Effector memory CD4-positive, alpha-beta T cell (primary cell): Measurements from ENCODE around the gene P4HA2.

ENCODE experiments used
- DNase-seq, 3 donors: peaks; one replicate each; pipeline ENCODE4 v3.0.0-alpha.2; 2020
- H3K27ac ChIP-seq: 2 replicates; pipeline ENCODE4 v1.7.0; 2013; ENCODE audit warnings: mild to moderate bottlenecking, low read length, moderate library complexity; ENCODE audit not compliant: insufficient read depth, poor library complexity, severe bottlenecking
- H3K27me3 ChIP-seq: replicated peaks from 2 replicates; pipeline ENCODE4 v1.7.0; 2013; ENCODE audit warnings: mild to moderate bottlenecking, low read length; ENCODE audit not compliant: insufficient read depth, control insufficient read depth, poor library complexity, severe bottlenecking
- H3K36me3 ChIP-seq: 2 replicates; pipeline ENCODE4 v1.7.0; 2013; ENCODE audit warnings: mild to moderate bottlenecking, low read length, moderate library complexity; ENCODE audit not compliant: control insufficient read depth, insufficient read depth
- H3K4me1 ChIP-seq: 2 replicates; pipeline ENCODE4 v1.7.0; 2013; ENCODE audit warnings: low read length, mild to moderate bottlenecking; ENCODE audit not compliant: control insufficient read depth, insufficient read depth, poor library complexity, severe bottlenecking
- H3K4me3 ChIP-seq: 2 replicates; pipeline ENCODE4 v1.7.0; 2013; ENCODE audit warnings: low read length, low read depth, mild to moderate bottlenecking; ENCODE audit not compliant: insufficient read depth, poor library complexity, severe bottlenecking
- H3K9me3 ChIP-seq: 2 replicates; pipeline ENCODE4 v1.7.0; 2013; ENCODE audit warnings: mild to moderate bottlenecking, low read length, moderate library complexity; ENCODE audit not compliant: control insufficient read depth

The P4HA2 gene

DNA sequence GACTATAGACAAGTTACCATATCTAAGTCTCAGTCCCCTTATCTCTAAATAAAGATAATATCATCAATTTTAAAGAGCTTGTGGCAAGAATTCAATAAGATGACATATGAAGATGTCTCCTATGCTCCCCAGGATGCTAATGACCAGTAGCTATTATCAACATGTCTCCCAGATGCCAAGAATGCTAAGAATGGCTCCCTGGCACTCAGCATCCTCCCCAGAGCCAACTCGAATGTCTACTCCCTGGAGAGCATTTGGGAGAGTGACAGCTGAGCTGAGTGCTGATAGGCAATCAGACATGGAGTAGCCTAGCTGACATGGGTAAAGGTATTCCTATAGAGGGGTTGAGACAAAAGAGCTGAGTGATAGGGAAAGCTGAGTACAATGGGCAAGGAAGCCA lies 15.9 kb downstream of the P4HA2 start:
- no peak for DNase-seq
- Histone ChIP-seq H3K9me3 (no peaks in the 10 kb centered on the region), H3K36me3 (no peaks in the 10 kb centered on the region), H3K4me3 (no peak overlapping the region), H3K27me3 (no peaks in the 10 kb centered on the region), H3K4me1 (no peaks in the 10 kb centered on the region), H3K27ac (no peak overlapping the region)

- DNase-seq: no peak
- Histone ChIP-seq H3K4me1 (no peaks in the 10 kb centered on the region), H3K4me3 (no peak overlapping the region), H3K36me3 (no peaks in the 10 kb centered on the region), H3K27ac (no peak overlapping the region), H3K9me3 (no peaks in the 10 kb centered on the region), H3K27me3 (no peaks in the 10 kb centered on the region)
These were observed 16.7 kb downstream of the P4HA2 start for GRCh38 chr5:132210944-132211343.

DNA sequence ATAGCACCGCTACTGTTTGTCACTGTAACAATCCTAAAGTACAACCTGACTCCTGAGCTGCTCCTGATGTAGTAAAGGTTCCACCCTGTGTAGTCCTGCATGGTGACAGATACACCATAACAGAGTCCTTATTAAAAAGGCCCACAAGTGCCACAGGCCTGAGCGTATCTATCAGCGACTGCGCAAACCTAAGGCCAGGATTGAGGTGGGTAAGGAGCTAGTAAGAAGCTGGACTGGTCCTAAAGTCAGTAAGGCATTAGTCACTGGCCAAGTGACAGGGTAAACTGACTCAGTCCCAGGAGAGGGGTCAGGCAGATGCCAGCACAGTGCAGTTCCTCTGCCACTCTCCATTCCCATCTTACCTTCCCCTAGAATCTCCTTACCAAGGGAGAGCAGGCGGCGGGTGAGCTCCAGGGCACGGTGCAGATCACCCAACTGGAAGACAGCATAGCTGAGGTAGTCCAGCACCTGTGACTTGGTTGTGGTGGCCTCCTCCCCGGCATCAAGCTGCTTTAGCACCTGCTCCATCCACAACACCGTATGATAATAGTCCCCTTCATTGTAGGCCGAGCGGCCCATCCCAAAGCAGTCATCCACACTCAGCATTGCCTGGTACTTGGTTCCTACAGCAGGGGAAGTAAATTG lies 17.6 kb downstream of the P4HA2 start:
- H3K36me3 ChIP-seq: no peaks in the 10 kb centered on the region
- no peaks in the 10 kb centered on the region for H3K4me1 ChIP-seq
- H3K9me3 ChIP-seq: no peaks in the 10 kb centered on the region
- no peak overlapping the region for H3K27ac ChIP-seq
- no peak overlapping the region for H3K4me3 ChIP-seq
- DNase-seq: no peak
- no peaks in the 10 kb centered on the region for H3K27me3 ChIP-seq

- Histone ChIP-seq H3K4me1 (no peaks in the 10 kb centered on the region), H3K36me3 (no peaks in the 10 kb centered on the region), H3K27ac (no peak overlapping the region), H3K4me3 (no peak overlapping the region), H3K27me3 (no peaks in the 10 kb centered on the region), H3K9me3 (no peaks in the 10 kb centered on the region)
- DNase-seq: no peak
These were observed 18.5 kb downstream of the P4HA2 start for GRCh38 chr5:132209131-132209530.

GRCh38 chr5:132207778-132208177 lies 19.9 kb downstream of the P4HA2 start:
- no peaks in the 10 kb centered on the region for H3K9me3 ChIP-seq
- H3K27me3 ChIP-seq: no peaks in the 10 kb centered on the region
- DNase-seq: no peak
- H3K36me3 ChIP-seq: no peaks in the 10 kb centered on the region
- no peak overlapping the region for H3K27ac ChIP-seq
- no peaks in the 10 kb centered on the region for H3K4me1 ChIP-seq
- no peak overlapping the region for H3K4me3 ChIP-seq

GRCh38 chr5:132206782-132207181 lies 20.9 kb downstream of the P4HA2 start:
- H3K36me3 ChIP-seq: no peaks in the 10 kb centered on the region
- no peak overlapping the region for H3K4me3 ChIP-seq
- no peaks in the 10 kb centered on the region for H3K27me3 ChIP-seq
- no peak overlapping the region for H3K27ac ChIP-seq
- no peak for DNase-seq
- no peaks in the 10 kb centered on the region for H3K9me3 ChIP-seq
- no peaks in the 10 kb centered on the region for H3K4me1 ChIP-seq

DNA sequence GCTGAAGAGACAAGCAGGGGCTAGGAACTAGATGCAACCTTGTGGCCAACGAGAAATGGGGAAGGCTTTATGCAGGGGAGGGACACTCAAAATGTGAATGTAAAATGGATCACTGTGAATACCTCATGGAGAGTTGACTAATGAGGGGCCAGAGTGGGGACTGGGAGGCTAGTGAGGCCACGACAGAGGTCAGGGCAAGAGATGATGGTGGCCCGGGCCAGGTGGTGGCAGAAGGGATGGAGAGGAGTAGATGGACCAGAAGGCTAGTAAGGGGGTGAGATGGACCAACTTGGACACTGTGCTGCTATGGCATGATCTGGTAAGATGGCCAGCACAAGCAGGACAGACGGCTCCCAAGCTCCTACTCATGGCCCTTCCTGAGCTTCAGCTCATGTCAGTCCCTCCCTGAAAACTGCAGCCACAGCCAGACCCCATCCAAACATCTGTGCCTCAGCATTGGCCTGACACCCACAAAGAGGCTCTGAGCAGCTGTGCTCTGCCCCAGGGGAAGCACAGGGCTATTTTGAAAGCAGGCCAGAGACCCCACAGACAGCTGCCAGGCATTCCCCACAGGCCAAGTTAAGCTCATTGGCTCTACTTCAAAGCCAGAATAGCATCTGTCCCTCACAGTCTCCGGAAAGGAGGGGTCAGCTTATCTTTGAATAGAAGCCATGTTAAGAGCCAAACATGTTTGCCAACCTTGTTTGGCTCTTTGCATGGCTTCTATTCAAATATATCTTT lies 22.1 kb downstream of the P4HA2 start:
- Histone ChIP-seq H3K36me3 (no peaks in the 10 kb centered on the region), H3K27ac (no peak overlapping the region)
- DNase-seq: no peak

DNA sequence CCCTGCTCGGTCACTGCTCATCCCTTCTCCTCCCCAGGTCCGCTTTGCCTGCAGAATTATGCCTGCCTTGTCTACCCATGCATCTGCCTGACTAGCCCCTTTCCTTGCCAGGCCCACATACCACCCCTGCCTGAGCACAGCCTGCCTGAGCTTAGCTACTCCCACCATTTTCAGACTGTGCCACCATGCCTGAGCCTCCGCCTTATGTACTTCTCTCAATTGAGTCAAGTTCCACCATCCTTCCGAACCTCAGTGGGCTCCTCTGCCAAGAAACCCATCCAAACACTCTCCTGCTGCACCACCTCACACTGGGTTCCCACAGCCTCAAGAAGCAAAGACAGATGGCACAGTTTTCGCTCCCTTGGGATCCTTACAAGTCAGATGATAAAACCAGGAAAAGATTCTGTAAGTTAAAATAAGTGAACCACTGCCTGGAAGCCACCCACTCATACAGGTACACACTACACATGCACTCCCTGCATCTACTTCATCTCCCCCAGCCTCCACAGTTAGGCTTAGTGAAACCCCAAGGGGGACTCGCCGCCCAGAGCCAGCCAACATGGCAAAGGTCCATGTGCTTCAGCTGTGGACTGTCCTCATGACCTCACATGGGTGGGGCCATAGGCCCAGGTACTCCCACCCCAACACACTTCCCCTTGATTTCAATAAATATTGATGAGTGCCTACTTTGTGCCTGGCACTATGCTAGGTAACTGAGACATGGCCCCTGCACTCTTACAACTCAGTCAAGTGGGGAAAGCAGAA lies 23.1 kb downstream of the P4HA2 start:
- no peak for DNase-seq
- Histone ChIP-seq H3K36me3 (no peaks in the 10 kb centered on the region), H3K4me3 (no peak overlapping the region), H3K4me1 (no peaks in the 10 kb centered on the region), H3K27me3 (no peaks in the 10 kb centered on the region), H3K9me3 (no peaks in the 10 kb centered on the region), H3K27ac (no peak overlapping the region)

More for the DNA sequence above, 22.1 kb downstream of the P4HA2 start:
- no peaks in the 10 kb centered on the region for H3K27me3 ChIP-seq
- no peaks in the 10 kb centered on the region for H3K9me3 ChIP-seq
- no peaks in the 10 kb centered on the region for H3K4me1 ChIP-seq
- H3K4me3 ChIP-seq: no peak overlapping the region

- H3K36me3 ChIP-seq: no peaks in the 10 kb centered on the region
These were observed 23.7 kb downstream of the P4HA2 start for GRCh38 chr5:132203916-132204315.

DNA sequence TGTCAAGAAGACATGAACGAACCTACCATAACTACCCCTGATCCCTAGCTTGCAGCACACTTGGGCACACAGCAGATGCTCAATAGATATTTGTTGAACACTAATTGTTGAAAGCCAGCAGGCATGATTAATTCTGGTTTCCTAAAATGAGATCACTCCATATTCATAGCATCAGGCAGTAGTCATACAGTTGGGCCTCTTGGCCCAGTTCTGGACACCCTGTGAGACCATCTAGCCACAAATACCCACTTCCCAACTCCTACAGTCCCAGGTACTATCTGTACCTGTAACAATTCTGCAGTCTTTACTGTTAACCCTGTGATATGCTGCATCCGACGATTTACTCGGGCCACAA lies 24.2 kb downstream of the P4HA2 start:
- H3K27ac ChIP-seq: no peak overlapping the region
- no peaks in the 10 kb centered on the region for H3K36me3 ChIP-seq
- DNase-seq: no peak
- no peaks in the 10 kb centered on the region for H3K4me1 ChIP-seq
- no peak overlapping the region for H3K4me3 ChIP-seq
- no peaks in the 10 kb centered on the region for H3K9me3 ChIP-seq
- no peaks in the 10 kb centered on the region for H3K27me3 ChIP-seq

More at GRCh38 chr5:132203916-132204315, 23.7 kb downstream of the P4HA2 start:
- H3K4me1 ChIP-seq: no peaks in the 10 kb centered on the region
- no peak overlapping the region for H3K4me3 ChIP-seq
- no peak for DNase-seq
- H3K9me3 ChIP-seq: no peaks in the 10 kb centered on the region
- no peaks in the 10 kb centered on the region for H3K27me3 ChIP-seq
- no peak overlapping the region for H3K27ac ChIP-seq
